ENCODE results near the gene TSPAN16.
"Not testable (repeated sequence)": the region's sequence is repeated elsewhere in the genome, so short reads cannot be mapped to it uniquely, and the experiment has no call there.

TSPAN16 gene

GRCh38 chr19:11345122-11345803, 49.3 kb downstream of the TSPAN16 start:
- DNase-seq (ENCODE audit: low read depth in 2 of 2): no peak

- peak; percentile 98 to 99 for DNase-seq (ENCODE audit: low read depth in 2 of 2)
Observed at GRCh38 chr19:11346104-11346940, 50.4 kb downstream of the TSPAN16 start, which contains the start of the genes CCDC159 and TMEM205. CCDC159 (plus strand) TSS chr19:11346519; CDS start chr19:11346607, 88 bp downstream. TMEM205 (minus strand) TSS chr19:11346268; CDS start chr19:11345619, 649 bp downstream.

- DNase-seq (ENCODE audit: low read depth in 2 of 2): no peak
Observed at GRCh38 chr19:11347546-11348039, 51.6 kb downstream of the TSPAN16 start.

GRCh38 chr19:11349171-11349570, 53.2 kb downstream of the TSPAN16 start:
- DNase-seq (ENCODE audit: low read depth in 2 of 2): no peak

- DNase-seq (ENCODE audit: low read depth in 2 of 2): not testable (repeated sequence)
Observed at GRCh38 chr19:11354102-11354501, 58.1 kb downstream of the TSPAN16 start.

GRCh38 chr19:11355160-11356073, 59.5 kb downstream of the TSPAN16 start, which contains the start of gene PLPPR2:
PLPPR2 (plus strand) TSS chr19:11355432; CDS start chr19:11357674, 2,242 bp downstream.
- DNase-seq (ENCODE audit: low read depth in 2 of 2): peak; percentile 55 to 70

GRCh38 chr19:11356074-11356397, 60.1 kb downstream of the TSPAN16 start:
- no peak for DNase-seq (ENCODE audit: low read depth in 2 of 2)

GRCh38 chr19:11356676-11357550, 61.0 kb downstream of the TSPAN16 start:
- DNase-seq (ENCODE audit: low read depth in 2 of 2): no peak

- no peak for DNase-seq (ENCODE audit: low read depth in 2 of 2)
Observed at GRCh38 chr19:11359421-11359820, 63.5 kb downstream of the TSPAN16 start.

GRCh38 chr19:11361037-11361770, 65.2 kb downstream of the TSPAN16 start:
- DNase-seq (ENCODE audit: low read depth in 2 of 2): no peak

- no peak for DNase-seq (ENCODE audit: low read depth in 2 of 2)
Observed at GRCh38 chr19:11361771-11362731, 66.1 kb downstream of the TSPAN16 start.

- DNase-seq (ENCODE audit: low read depth in 2 of 2): no peak
Observed at GRCh38 chr19:11363881-11364280, 67.9 kb downstream of the TSPAN16 start.

GRCh38 chr19:11364296-11364904, 68.4 kb downstream of the TSPAN16 start:
- no peak for DNase-seq (ENCODE audit: low read depth in 2 of 2)

GRCh38 chr19:11364935-11365334, 69.0 kb downstream of the TSPAN16 start:
- DNase-seq (ENCODE audit: low read depth in 2 of 2): no peak
